ENCODE measurements around the gene ZNF19.

- TF ChIP-seq POLR2A (IDR thresholded peaks at IDR 0.05) (no peak), CTCF (IDR thresholded peaks at IDR 0.05) (no peak)
Observed at GRCh38 chr16:71480956-71481355, 8.2 kb downstream of the ZNF19 start.

Measured in body of pancreas (tissue), 4 donors.